Measurements from ENCODE around the gene EPX.

The EPX gene

DNA sequence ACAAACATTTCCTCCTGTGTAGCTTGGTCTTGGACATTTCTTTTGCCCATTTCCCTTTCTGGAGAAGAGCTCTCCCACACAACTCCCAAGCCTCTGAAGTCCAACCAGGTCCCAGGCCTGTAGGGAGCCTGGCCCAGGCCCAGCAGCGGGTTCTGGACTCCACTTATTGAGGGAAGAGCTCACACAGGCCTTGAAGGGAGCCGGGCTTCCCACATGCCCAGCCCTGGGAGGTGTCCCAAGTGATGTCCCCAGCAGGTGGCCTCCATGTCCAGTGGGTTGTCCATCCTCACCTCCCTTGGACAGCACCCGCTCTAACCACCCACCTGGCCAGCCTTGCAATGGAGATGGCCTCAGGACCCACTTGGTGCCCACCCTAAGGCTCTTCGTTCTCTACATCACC lies 5.9 kb upstream of the EPX start:
- no peak for DNase-seq

DNA sequence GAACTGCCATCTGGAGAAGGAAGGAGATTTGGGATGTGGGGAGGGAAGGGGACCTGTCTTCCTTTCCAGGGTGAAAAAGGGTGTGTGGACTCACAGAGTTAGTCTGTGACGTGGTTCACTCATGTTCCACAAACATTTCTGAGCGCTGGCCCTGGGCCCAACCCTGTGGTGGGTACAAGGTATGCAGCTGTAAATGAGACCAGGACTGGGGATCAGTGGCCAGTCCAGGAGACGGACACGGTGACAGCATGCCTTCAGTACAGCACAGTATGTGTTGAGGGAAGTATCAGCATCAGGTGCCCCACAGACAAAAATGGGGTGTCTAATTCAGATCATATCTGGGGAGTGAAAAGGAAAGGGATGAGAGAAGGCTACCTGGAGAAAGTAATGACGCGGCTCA lies 5.5 kb upstream of the EPX start:
- no peak for DNase-seq

DNA sequence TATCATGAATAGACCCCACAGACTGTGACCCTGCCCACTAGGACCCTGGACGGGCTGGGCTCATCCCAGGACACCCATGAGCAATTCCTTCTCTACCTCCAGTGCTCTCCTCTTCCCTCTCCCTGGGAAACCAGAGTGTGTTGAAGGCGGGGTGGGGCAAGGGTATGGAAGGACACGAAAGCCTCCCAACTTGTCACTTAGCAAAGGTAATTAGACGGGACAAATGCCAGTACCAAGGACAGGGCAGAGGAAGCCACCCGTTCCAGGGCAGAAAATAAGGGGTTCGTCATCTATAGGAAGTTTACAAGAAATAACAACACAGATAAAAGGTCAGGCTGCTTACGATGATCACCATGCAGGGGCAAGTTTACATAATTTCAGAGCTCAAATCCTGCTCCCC lies 4.9 kb upstream of the EPX start:
- DNase-seq, result no peak

- peak; percentile 61 for DNase-seq
These were observed 2.9 kb upstream of the EPX start for GRCh38 chr17:58189436-58190146.

- no peak for DNase-seq
These were observed 1.2 kb upstream of the EPX start for GRCh38 chr17:58191241-58191896.

DNA sequence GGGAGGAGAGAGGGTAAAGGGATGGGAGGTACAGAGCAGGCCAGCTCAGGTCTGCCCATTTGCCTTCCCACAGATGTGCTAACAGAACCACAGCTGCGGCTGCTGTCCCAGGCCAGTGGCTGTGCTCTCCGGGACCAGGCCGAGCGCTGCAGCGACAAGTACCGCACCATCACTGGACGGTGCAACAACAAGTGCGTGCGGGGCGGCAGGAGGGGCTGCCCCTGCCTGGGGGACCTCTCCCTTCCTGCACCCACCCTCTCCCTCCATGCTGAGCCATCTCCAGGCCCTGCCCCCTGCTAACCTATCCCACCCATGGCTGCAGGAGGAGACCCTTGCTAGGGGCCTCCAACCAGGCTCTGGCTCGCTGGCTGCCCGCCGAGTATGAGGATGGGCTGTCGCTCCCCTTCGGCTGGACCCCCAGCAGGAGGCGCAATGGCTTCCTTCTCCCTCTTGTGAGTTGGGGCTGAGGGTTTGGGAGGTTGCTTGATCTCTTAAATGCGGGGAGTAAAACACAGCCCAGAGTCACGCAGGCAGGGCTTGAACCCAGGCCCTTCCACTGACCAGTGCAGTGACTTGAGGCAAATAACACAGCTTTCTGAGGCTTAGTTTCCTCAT lies 1.2 kb downstream of the EPX start:
- DNase-seq, result no peak

- no peak for DNase-seq
These were observed 3.1 kb downstream of the EPX start for GRCh38 chr17:58195518-58196123.

GRCh38 chr17:58196610-58197009 lies 4.1 kb downstream of the EPX start:
- no peak for DNase-seq

DNA sequence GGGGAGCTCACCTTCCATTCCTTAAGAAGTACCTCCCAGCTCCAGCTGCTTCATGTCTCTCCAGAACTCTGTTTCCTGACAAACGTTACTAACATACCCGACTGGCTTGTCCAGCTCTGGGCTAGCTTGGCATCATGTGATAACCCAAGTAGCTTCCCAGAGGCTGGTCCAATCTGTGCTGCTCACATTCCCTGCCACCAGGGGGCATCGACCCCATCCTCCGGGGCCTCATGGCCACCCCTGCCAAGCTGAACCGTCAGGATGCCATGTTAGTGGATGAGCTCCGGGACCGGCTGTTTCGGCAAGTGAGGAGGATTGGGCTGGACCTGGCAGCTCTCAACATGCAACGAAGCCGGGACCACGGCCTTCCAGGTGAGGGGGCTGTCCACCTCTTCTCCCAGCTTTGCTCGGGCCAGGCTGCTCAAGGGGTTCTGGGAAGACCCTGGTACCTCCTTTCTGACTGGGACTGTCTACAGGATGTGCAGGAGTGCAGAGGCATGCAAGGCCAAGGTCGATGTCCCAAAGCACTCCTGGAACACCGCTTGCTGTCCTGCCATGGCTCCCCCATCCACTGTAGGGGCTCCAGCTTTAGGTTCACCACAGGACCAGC lies 7.6 kb downstream of the EPX start:
- no peak for DNase-seq

- DNase-seq, result no peak
These were observed 10.3 kb downstream of the EPX start for GRCh38 chr17:58202859-58203258.

GRCh38 chr17:58204796-58205195 lies 12.3 kb downstream of the EPX start:
- no peak for DNase-seq

DNA sequence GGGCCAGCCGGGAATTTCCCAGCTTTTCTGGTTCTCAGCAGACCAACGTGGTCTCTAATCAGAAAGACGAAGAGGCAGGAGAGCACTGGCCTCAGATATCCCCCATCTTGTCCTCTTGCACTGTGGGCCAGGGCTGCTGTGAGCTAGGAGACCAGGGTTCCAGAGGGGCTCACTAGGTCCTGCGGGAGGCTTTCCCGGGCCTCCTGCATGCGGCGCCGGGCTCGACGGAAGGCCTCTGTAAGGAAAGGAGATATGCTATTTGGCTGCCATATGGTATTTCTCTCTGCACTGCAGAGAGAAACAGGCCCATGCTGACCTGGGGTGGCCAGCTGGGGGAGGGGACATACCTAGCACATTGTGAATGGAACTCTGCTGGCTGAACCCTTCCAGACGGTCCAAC lies 13.4 kb downstream of the EPX start:
- no peak for DNase-seq

DNA sequence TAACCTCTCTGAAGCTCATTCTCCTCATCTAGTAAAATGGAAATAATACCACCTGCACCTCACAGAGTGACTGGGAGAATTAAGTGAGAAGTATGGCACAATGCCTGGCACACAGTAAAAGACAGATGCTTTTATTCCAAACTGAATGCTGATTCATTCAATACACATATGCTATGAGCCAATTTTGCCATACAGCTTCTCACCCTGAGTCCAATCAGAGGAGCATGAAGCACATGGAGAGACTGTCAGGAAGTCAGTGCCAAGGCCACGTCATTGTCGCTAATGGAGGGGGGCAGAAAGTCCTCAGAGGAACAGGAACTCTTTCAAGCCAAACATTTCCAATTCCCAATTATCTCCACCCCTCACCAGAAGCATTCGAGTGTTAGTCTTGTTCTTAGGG lies 14.9 kb downstream of the EPX start:
- DNase-seq, result no peak

GRCh38 chr17:58208344-58208743 lies 15.8 kb downstream of the EPX start:
- DNase-seq, result no peak

- no peak for DNase-seq
These were observed 18.4 kb downstream of the EPX start for GRCh38 chr17:58210922-58211321.

- peak; percentile 55 for DNase-seq
These were observed 23.2 kb downstream of the EPX start for GRCh38 chr17:58215685-58216084.

- peak; percentile 13 for DNase-seq
These were observed 25.2 kb downstream of the EPX start for GRCh38 chr17:58217766-58218165.

DNA sequence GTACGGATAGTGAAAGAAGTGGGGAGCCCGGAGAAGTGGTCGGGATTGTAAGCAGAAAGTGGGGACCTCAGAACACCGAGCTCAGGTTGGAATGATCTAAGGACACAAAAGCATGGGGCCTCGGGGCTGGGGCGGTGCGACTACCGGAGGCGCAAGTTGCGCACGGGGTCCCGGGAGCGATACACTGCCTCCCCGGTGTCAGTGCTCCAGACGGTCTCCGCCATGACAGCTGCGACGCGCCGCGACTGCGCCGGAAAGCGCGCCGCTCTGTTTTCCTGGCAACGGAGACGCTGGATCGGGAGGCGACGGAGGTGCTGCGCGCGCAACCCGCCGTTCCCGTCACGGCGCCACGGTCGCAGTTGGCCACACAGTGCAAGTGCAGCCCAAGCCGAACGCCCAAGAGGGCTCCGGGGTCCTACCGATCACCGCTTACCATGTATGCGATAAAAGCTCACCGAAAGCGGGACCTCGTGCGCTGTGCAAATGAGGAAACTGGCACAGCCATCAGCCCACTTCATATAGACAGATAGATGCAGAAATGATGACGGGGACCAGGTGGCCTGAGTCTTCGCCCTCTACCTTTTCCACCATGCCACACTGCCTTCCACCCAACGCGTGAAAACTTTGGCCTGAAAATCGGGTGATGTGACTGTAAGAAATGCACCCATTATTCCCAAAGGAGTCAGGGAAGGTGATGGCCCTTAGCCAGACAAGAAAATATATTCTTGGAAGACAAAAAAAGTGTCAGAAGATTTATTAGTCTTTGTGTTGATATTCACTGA lies 26.7 kb downstream of the EPX start, which contains the start of gene MKS1:
Gene MKS1 (minus strand): TSS at position 249 of the 782 bp plus-strand sequence. CDS start 25 bp downstream, at position 224.
- DNase-seq, result peak; percentile 90

- no peak for DNase-seq
These were observed 27.3 kb downstream of the EPX start for GRCh38 chr17:58219789-58220183.

- peak; percentile 54 for DNase-seq
These were observed 31.8 kb downstream of the EPX start for GRCh38 chr17:58224315-58224714.

DNA sequence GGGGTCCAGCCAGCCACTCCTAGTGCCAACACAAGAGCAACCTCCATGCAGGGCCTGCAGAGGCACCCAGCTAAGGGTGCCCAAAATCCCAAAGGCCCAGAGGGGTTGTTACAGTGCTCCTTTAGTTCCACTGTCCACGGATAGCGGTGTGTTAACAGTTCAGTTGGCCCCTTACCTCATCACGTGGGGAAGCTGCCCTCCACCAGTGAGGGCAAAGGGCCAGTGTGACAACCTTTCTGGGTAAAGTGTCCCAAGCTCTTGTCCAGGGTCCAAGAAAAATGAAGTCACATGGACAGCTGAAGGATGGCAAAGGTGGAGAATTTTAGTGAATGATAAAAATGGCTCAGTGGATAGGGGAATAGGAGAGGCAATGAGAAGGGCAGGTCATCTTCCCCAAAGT lies 35.2 kb downstream of the EPX start:
- no peak for DNase-seq

GRCh38 chr17:58228679-58229078 lies 36.2 kb downstream of the EPX start:
- no peak for DNase-seq

GRCh38 chr17:58229384-58229783 lies 36.9 kb downstream of the EPX start:
- no peak for DNase-seq
